ENCODE measurements around the gene SIM1.

SIM1 gene

DNA sequence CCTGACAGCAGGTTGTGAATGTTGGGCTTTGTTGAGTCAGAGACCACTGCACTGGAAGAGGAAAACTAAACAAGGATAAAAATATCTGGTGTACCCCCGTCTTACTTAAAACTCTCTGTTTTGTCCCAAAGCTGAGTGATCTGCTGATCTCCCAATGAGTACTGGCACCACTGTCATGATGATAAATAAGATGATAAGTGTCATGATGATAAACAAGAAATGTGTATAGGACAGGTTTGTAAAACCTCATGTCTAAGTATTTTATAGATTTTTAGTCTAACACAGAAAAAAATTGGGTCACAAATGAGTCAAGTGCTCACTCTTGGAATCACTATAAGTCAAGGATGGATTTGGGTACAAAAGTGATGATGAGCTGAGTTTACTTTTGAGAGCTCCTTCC lies 8.5 kb upstream of the SIM1 start:
- Histone ChIP-seq H3K4me3 (replicated peaks; ENCODE audit: insufficient read depth, low read length) (no peak overlapping the region), H3K27me3 (ENCODE audit: insufficient read depth, poor library complexity, severe bottlenecking) (peaks cover 25% of the 10 kb centered on the region), H3K27ac (replicated peaks) (no peak overlapping the region)
- no peak for TF ChIP-seq GABPA (IDR thresholded peaks at IDR 0.05; ENCODE audit: low read depth)
- no peak for DNase-seq (ENCODE audit: low read depth in 1 of 2, low spot score in 1 of 2)

DNA sequence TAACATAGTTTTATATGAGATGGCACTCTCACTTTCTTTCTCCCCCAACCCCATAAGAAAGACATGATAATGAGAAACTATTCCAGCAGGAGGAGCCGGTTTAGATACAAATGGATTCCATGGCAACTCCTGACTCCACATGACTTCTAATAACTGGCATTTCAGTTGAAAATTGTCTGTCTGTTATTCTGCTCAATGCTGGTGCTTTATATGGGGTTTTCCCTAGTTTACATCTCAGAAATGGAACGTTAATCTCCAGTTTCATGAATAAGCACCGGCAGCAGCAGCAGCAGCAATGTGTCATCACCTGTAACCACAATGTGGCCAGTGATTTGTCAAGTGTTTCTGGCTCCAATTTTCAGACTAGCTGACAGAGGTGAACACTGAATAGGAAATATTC lies 8.0 kb upstream of the SIM1 start:
- H3K27me3 ChIP-seq (ENCODE audit: insufficient read depth, poor library complexity, severe bottlenecking) = peaks cover 30% of the 10 kb centered on the region
- no peak for DNase-seq (ENCODE audit: low read depth in 1 of 2, low spot score in 1 of 2)
- no peak overlapping the region for H3K27ac ChIP-seq (replicated peaks)
- TF ChIP-seq SPI1 (IDR thresholded peaks at IDR 0.05; ENCODE audit: borderline replicate concordance, low read depth) (no peak), POLR2AphosphoS5 (IDR thresholded peaks at IDR 0.05; ENCODE audit: low read depth) (no peak), GABPA (IDR thresholded peaks at IDR 0.05; ENCODE audit: low read depth) (no peak)
- TF ChIP-seq, protein P1, sequence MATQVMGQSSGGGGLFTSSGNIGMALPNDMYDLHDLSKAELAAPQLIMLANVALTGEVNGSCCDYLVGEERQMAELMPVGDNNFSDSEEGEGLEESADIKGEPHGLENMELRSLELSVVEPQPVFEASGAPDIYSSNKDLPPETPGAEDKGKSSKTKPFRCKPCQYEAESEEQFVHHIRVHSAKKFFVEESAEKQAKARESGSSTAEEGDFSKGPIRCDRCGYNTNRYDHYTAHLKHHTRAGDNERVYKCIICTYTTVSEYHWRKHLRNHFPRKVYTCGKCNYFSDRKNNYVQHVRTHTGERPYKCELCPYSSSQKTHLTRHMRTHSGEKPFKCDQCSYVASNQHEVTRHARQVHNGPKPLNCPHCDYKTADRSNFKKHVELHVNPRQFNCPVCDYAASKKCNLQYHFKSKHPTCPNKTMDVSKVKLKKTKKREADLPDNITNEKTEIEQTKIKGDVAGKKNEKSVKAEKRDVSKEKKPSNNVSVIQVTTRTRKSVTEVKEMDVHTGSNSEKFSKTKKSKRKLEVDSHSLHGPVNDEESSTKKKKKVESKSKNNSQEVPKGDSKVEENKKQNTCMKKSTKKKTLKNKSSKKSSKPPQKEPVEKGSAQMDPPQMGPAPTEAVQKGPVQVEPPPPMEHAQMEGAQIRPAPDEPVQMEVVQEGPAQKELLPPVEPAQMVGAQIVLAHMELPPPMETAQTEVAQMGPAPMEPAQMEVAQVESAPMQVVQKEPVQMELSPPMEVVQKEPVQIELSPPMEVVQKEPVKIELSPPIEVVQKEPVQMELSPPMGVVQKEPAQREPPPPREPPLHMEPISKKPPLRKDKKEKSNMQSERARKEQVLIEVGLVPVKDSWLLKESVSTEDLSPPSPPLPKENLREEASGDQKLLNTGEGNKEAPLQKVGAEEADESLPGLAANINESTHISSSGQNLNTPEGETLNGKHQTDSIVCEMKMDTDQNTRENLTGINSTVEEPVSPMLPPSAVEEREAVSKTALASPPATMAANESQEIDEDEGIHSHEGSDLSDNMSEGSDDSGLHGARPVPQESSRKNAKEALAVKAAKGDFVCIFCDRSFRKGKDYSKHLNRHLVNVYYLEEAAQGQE (IDR thresholded peaks at IDR 0.05; ENCODE audit: insufficient replicate concordance, low read depth) = no peak
- TF ChIP-seq, protein P2, sequence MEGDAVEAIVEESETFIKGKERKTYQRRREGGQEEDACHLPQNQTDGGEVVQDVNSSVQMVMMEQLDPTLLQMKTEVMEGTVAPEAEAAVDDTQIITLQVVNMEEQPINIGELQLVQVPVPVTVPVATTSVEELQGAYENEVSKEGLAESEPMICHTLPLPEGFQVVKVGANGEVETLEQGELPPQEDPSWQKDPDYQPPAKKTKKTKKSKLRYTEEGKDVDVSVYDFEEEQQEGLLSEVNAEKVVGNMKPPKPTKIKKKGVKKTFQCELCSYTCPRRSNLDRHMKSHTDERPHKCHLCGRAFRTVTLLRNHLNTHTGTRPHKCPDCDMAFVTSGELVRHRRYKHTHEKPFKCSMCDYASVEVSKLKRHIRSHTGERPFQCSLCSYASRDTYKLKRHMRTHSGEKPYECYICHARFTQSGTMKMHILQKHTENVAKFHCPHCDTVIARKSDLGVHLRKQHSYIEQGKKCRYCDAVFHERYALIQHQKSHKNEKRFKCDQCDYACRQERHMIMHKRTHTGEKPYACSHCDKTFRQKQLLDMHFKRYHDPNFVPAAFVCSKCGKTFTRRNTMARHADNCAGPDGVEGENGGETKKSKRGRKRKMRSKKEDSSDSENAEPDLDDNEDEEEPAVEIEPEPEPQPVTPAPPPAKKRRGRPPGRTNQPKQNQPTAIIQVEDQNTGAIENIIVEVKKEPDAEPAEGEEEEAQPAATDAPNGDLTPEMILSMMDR (IDR thresholded peaks at IDR 0.05; ENCODE audit: insufficient read depth, low read length) = no peak
- no peak overlapping the region for H3K4me3 ChIP-seq (replicated peaks; ENCODE audit: insufficient read depth, low read length)

DNA sequence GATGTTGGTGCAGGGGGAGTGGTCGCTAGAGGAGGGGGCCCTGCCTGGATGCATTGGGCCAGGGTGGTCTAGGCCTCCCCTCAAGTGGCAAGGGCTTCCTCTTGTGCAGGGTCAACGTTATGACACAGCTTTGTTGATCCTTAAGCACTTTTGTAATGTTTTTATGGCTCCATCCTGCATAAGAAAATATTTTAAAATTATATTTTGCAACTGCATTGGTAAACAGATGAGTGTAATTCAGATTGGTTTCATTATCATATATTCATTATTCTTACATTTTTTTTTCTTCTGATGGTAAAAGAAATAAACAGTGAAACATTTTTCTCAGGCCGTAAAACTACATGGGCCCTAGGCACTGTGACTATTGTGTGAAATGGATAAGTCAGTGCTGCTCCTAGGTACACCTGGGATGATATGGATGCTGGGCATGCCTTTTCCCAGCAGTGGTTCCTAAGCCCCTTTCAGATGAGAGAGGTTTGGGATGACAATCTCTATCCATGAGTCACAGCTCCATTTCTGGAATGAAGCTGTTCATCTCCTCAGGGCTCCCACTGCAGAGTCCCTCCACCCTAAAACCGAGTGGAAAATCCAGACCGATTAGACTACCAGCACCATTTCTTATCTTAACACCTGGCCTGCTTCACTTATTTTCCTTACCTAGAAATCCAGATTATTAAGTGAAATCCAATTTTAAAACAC lies 5.8 kb upstream of the SIM1 start:
- peaks cover 50% of the 10 kb centered on the region for H3K27me3 ChIP-seq (ENCODE audit: insufficient read depth, poor library complexity, severe bottlenecking)
- no peak overlapping the region for H3K4me3 ChIP-seq (replicated peaks; ENCODE audit: insufficient read depth, low read length)
- no peak for DNase-seq (ENCODE audit: low read depth in 1 of 2, low spot score in 1 of 2)

More for the DNA sequence above, 5.8 kb upstream of the SIM1 start:
- TF ChIP-seq GABPA (IDR thresholded peaks at IDR 0.05; ENCODE audit: low read depth) (no peak), SPI1 (IDR thresholded peaks at IDR 0.05; ENCODE audit: borderline replicate concordance, low read depth) (no peak), POLR2AphosphoS5 (IDR thresholded peaks at IDR 0.05; ENCODE audit: low read depth) (no peak)
- TF ChIP-seq, protein P2 (IDR thresholded peaks at IDR 0.05; ENCODE audit: insufficient read depth, low read length) = no peak
- TF ChIP-seq, protein P1 (IDR thresholded peaks at IDR 0.05; ENCODE audit: insufficient replicate concordance, low read depth) = no peak
- no peak overlapping the region for H3K27ac ChIP-seq (replicated peaks)

Data from HL-60 (cell line).